ENCODE measurements around the gene SLC8A1.

SLC8A1 gene

GRCh38 chr2:40303746-40304145, 148.1 kb downstream of the SLC8A1 start:
- no peak overlapping the region for H3K4me3 ChIP-seq (replicated peaks; ENCODE audit: low read depth, low read length)
- no peak for TF ChIP-seq CTCF (IDR thresholded peaks at IDR 0.05; ENCODE audit: low read depth, low read length, missing control alignments)

GRCh38 chr2:40302751-40303325, 149.1 kb downstream of the SLC8A1 start:
- TF ChIP-seq CTCF (IDR thresholded peaks at IDR 0.05; ENCODE audit: low read depth, low read length, missing control alignments), result no peak
- no peak overlapping the region for H3K4me3 ChIP-seq (replicated peaks; ENCODE audit: low read depth, low read length)
- DNase-seq (ENCODE audit: extremely low read depth, low read depth), result no peak

More at GRCh38 chr2:40303746-40304145, 148.1 kb downstream of the SLC8A1 start:
- DNase-seq (ENCODE audit: extremely low read depth, low read depth), result no peak

GRCh38 chr2:40300391-40300790, 151.5 kb downstream of the SLC8A1 start:
- no peak overlapping the region for H3K4me3 ChIP-seq (replicated peaks; ENCODE audit: low read depth, low read length)
- TF ChIP-seq CTCF (IDR thresholded peaks at IDR 0.05; ENCODE audit: low read depth, low read length, missing control alignments), result no peak
- no peak for DNase-seq (ENCODE audit: extremely low read depth, low read depth)

GRCh38 chr2:40299781-40300180, 152.1 kb downstream of the SLC8A1 start:
- no peak for TF ChIP-seq CTCF (IDR thresholded peaks at IDR 0.05; ENCODE audit: low read depth, low read length, missing control alignments)
- DNase-seq (ENCODE audit: extremely low read depth, low read depth), result no peak
- H3K4me3 ChIP-seq (replicated peaks; ENCODE audit: low read depth, low read length), result no peak overlapping the region

- DNase-seq (ENCODE audit: extremely low read depth, low read depth), result no peak
- no peak overlapping the region for H3K4me3 ChIP-seq (replicated peaks; ENCODE audit: low read depth, low read length)
- TF ChIP-seq CTCF (IDR thresholded peaks at IDR 0.05; ENCODE audit: low read depth, low read length, missing control alignments), result no peak
Measured at GRCh38 chr2:40299173-40299572, 152.7 kb downstream of the SLC8A1 start.

GRCh38 chr2:40298026-40298425, 153.9 kb downstream of the SLC8A1 start:
- no peak overlapping the region for H3K4me3 ChIP-seq (replicated peaks; ENCODE audit: low read depth, low read length)
- no peak for TF ChIP-seq CTCF (IDR thresholded peaks at IDR 0.05; ENCODE audit: low read depth, low read length, missing control alignments)
- no peak for DNase-seq (ENCODE audit: extremely low read depth, low read depth)

- no peak for DNase-seq (ENCODE audit: extremely low read depth, low read depth)
- no peak for TF ChIP-seq CTCF (IDR thresholded peaks at IDR 0.05; ENCODE audit: low read depth, low read length, missing control alignments)
- H3K4me3 ChIP-seq (replicated peaks; ENCODE audit: low read depth, low read length), result no peak overlapping the region
Measured at GRCh38 chr2:40292291-40292690, 159.6 kb downstream of the SLC8A1 start.

Measured in HFF-Myc (cell line).